GM19438 (cell line): Measurements from ENCODE around the gene ATG16L1.
"Not testable (repeated sequence)": the region's sequence is repeated elsewhere in the genome, so short reads cannot be mapped to it uniquely, and the experiment has no call there.

Experiments used
- ATAC-seq: cut with Tn5 transposase; IDR thresholded peaks from one replicate; pipeline ENCODE4 v1.9.1; 2021; ENCODE audit warnings: low read depth; ENCODE audit not compliant: unreplicated experiment

ATG16L1 gene

GRCh38 chr2:233326500-233326899 lies 75.0 kb downstream of the ATG16L1 start:
- ATAC-seq: no peak

DNA sequence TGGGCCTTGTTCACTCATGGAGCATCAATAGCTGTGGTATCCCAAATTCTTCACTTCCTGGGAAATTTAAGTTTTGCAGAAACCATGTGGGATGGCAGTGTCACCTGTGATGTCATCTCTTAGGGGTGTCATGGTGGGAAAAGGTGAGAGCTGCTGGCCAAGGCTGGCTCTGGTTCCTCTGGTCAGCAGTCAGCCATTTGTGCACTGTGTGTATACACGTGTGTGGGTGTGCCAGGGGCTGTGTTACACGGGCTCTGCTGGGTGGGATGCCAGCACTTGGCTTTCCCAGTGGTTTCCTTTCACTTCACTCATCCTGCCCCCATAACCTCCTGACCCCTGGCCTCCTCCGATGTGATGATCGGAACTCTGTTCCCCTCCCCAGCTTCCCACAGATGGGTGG lies 77.4 kb downstream of the ATG16L1 start:
- ATAC-seq: no peak

DNA sequence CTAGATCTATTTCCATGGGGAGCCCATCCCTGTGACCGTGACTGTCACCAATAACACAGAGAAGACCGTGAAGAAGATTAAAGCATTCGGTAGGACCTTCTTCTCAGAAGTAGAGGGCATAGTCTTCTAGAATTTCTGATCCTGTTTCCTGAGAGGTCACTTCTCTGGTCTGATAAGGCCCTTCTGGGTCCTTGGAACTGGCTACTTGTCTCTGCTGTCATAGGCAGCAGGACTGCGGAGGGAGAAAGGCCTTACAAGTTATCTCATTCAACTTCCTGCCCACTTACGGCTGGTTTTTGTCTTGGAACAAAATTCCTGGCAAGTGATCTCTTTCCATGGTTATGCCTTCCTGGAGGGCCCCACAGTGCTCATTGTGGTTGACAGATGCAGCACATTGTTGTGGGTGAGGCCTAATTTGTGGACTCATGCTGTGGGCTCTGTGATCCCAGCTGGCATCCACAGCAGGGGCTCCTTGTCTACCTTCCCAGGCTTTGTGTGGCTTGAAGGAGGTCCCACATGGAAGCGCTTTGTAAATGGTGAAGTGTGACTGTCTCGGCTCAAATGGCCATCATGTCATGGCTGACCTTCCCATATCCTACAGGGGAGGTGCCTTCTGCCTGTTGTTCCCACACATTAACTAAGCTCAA lies 78.1 kb downstream of the ATG16L1 start:
- ATAC-seq: no peak

DNA sequence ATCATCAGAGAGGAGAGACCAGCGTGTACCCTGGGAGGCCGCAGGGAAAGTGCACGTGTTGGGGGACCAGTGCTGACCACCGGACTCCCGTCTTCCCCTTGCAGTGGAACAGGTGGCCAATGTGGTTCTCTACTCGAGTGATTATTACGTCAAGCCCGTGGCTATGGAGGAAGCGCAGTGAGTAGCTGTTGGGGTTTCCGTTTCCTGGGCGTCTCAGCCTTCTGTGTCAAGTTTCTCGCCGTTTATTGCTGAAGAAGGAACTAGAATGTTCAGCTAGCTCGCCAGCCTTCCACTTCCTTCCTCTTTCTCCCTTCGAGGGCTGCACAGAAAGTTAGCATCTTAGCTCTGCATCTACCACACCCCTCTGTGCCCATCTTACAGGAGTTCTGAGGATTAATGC lies 80.1 kb downstream of the ATG16L1 start:
- peak; percentile 95 for ATAC-seq

DNA sequence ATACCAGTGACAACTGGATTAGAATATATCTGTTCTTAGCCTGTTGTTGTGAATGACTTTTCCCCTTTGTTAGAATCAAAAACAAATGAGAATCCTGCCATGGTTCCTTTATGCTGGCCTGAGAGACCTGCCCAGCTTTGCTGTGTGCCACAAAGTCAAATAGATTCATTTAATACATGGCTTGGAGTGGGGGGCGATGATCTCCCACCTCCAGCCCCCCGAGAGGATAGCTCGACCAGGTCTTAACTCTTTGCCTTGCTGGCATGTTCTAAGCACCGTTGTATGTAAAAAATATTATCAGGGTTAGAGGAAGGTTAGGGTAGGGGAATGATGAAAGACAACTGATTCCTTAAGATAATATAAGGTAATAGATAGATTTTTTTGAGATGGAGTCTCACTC lies 80.7 kb downstream of the ATG16L1 start:
- ATAC-seq: no peak

GRCh38 chr2:233334915-233335314 lies 83.4 kb downstream of the ATG16L1 start:
- no peak for ATAC-seq

DNA sequence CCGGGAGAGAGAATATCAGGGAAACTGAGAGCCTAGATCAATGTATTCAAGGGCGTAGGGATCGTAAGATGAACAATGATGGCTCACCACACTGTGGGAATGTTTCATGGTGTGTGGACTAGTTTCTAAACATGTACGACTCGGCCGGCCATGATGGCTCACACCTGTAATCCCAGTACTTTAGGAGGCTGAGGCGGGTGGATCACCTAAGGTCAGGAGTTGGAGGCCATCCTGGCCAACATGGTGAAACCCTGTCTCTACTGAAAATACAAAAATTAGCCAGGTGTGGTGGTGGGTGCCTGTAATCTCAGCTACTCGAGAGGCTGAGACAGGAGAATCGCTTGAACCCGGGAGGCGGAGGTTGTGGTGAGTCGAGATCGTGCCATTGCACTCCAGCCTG lies 84.6 kb downstream of the ATG16L1 start:
- not testable (repeated sequence) for ATAC-seq

- ATAC-seq: no peak
Observed at GRCh38 chr2:233336541-233336940, 85.1 kb downstream of the ATG16L1 start.

DNA sequence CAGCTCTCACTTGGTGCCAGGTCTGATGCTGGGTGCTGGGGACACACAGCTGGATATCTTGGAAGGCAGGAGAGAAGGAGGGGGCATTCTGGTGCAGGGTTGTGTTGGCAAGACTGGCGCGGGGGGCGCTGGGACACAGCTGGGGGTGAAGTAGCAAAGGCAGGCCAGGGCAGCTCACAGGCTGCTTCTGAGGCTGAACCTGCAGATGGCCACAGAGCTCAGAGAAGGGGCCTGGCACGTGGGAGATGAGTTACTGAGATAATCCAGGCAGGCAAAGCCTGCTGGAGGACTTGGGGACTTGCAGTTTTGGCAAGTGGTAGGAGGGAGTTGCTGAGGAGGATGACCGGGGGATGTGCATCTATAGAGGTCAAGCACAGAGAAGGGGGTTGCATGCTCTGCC lies 86.6 kb downstream of the ATG16L1 start:
- no peak for ATAC-seq

DNA sequence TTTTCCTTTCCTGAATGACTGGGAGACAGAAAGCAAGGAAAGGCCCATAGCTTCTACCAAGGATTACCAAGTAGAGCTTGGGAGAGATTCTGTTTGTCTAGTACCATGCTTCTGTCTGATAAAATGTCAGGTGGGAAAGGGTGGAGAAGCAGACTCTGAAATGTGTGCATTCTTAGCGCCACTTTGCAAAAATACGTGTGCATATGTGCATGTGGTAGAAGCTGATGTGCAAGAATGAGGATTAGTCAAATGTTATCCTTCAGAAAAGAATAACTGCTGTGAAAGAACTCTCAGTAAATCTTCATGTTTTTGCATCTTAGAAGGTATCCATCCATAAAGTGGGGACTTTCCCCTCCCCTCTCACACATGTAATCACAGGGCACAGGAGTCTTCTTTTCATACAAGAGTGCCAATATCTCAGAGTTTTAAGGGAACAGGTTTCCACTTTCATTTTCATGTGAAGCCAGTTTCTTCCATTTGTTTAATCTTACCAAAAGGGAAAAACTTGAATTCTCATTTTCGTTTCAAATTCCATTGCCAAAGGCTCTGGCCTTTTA lies 87.4 kb downstream of the ATG16L1 start:
- ATAC-seq: no peak

DNA sequence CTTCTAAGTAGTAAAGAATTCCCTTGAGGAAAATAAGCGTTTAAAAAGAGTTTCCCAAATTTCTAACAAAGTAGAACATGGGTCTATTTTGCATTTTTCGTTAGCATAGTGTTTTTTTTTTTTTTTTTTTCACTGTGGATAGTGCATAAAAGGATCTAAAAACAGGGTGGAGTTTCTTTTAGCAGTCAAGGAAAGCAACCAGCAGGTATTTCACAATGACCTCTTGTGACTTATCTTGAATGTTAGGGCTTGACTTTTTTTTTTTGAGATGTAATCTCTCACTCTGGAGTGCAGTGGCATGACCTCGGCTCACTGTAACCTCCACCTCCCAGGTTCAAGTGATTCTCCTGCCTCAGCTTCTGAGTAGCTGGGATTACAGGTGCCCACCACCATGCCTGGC lies 88.0 kb downstream of the ATG16L1 start:
- no peak for ATAC-seq

DNA sequence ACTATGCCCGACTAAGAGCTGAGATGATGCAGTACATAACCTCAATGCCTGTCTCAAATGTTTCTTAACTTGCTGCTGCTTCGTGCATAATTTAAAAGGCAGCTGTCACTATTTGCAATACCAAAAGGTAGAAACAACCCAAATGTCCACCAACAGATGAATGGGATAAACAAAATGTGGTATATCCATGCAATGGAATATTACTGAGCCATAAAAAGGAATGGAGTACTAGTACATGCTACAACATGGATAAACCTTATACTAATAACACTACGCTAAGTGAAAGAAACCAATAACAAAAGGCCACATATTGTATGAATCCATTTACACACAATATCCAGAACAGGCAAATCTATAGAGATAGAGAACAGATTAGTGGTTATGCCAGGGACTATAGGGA lies 89.8 kb downstream of the ATG16L1 start:
- no peak for ATAC-seq

DNA sequence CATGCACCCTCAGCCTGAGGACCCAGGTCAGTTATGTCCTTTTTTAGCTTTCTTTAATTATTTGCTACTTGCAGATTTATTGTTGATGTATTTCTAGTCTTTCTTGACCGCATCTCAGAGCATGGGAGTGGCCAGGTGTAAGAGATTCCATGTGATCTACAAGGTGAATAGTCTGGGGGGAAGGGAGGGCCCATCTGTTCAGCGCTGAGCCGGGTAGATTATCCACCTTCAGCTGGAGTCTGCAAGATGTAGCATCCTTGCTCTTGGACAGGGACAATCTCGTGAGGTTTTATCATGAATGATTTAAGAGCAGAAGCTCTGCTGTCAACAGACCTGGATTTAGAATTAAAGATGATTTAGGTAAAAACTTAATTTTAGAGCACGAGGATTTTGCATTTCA lies 90.8 kb downstream of the ATG16L1 start:
- ATAC-seq: no peak

GRCh38 chr2:233343171-233343705 lies 91.8 kb downstream of the ATG16L1 start:
- no peak for ATAC-seq
